GM12872 (cell line): ENCODE measurements around the gene HRH2.

ENCODE experiments used
- TF ChIP-seq, protein P1 (sequence below): IDR thresholded peaks from 3 replicates; pipeline ENCODE4 v1.5.1; 2011; ENCODE audit warnings: low read depth, mild to moderate bottlenecking, low read length, moderate library complexity; ENCODE audit not compliant: insufficient read depth

The HRH2 gene

DNA sequence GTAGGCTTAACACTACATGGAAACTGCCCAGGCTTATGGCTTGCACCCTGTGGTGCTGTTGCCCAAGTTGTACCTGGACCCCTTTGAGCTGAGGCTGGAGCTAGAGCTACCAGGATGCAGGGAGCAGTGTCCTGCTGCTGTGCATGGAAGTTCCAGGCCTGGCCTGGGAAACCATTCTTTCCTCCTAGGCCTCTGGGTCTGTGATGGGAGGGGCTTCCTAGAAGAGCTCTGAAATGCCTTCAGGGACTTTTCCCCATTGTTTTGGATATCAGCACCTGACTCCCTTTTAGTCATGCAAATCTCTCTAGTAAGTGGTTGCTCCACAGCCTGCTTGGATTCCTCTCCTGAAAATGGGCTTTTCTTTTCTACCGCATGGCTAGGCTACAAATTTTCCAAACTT, 7.9 kb upstream of the HRH2 start:
- TF ChIP-seq, protein P1, sequence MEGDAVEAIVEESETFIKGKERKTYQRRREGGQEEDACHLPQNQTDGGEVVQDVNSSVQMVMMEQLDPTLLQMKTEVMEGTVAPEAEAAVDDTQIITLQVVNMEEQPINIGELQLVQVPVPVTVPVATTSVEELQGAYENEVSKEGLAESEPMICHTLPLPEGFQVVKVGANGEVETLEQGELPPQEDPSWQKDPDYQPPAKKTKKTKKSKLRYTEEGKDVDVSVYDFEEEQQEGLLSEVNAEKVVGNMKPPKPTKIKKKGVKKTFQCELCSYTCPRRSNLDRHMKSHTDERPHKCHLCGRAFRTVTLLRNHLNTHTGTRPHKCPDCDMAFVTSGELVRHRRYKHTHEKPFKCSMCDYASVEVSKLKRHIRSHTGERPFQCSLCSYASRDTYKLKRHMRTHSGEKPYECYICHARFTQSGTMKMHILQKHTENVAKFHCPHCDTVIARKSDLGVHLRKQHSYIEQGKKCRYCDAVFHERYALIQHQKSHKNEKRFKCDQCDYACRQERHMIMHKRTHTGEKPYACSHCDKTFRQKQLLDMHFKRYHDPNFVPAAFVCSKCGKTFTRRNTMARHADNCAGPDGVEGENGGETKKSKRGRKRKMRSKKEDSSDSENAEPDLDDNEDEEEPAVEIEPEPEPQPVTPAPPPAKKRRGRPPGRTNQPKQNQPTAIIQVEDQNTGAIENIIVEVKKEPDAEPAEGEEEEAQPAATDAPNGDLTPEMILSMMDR = no peak

- TF ChIP-seq, protein P1 = no peak
These were observed 4.9 kb upstream of the HRH2 start for GRCh38 chr5:175652741-175653663.

DNA sequence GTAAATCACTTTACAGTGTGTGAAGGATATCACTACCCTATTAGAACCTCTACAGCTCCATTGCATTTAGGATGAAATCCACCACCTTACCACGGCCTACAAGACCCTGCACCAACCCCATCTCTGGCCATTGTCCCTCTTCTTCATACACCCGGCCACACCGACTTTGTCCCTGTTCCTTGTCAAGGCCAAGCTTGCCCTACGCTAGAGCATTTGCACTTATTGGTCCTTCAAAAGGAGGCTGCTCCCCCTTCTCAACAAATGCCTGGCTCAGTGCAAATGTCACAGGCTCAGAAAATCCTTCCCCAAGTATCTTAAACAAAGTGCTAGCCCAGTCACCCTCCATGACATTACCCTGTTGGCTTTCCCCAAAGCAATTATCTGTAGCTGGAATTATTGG, 4.1 kb upstream of the HRH2 start:
- TF ChIP-seq, protein P1 = no peak

DNA sequence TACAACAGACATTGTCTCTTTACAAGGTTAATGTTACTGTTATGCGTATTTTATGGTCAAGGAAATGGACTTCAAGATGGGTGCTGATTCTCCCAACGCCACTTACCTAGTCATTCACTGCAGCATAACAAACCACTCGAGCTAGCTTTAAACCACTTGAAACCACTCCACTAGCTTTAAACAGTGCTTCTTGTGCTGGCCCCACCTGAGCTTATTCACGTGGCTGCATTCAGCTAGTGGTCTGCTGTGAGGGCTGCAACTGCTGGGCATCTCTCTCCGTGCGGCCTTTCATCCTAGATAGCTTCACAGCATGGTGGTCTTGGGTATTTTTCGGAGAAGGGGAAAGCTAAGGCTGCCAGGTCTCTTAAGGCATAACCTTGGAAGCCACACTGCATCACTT, 3.5 kb upstream of the HRH2 start:
- TF ChIP-seq, protein P1 = no peak

GRCh38 chr5:175654807-175655206, 3.1 kb upstream of the HRH2 start:
- TF ChIP-seq, protein P1 = no peak

DNA sequence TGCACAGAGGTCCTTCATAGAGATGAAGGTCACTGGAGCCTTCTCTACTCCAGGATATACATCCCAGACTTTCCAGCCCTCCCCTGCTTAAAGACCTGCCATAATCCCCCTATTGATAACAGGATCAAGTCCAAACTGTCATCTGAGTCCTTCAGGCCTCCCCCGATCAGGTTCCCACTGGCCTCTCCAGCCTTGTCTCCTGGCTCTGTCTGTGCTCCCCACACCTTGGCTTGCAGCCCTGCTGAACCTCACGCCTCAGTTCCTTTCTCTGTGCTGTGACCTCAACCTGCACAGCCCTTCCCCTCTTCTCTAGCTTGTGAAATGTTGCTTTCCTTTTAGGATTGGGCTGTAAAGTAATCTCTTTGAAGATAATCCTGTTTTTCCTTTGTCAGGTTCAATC, 2.5 kb upstream of the HRH2 start:
- TF ChIP-seq, protein P1 = no peak

DNA sequence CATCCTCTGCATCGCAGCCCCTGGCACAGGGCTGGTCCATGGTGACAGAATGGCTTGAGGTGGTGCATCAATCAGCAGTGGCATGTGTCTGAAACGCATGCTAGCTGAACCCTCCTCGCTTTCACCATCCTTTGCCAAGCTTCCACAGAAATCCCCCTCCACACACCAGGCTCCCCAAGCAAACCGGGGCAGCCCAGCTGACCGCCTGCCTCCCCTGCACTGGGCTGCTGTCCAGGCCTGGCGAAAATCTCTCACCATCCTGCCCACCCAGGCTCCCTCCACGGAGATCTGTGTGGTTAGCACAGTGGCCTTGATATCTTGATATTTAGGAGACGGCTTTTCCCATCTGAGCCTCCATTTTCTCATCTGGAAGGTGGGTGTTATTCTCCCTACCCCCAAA, 905 bp upstream of the HRH2 start:
- TF ChIP-seq, protein P1 = no peak
